Activated CD8-positive, alpha-beta T cell treated with anti-CD3 and anti-CD28 coated beads, Interleukin-2, amount 10 ng/mL, durations not matched to agents 7 days and 5 days (primary cell): Measurements from ENCODE around the gene EEIG1. TPM values are rescaled to one million over a fixed set of nuclear protein-coding genes. Genes with fewer than 3 reads are reported as not detected.

Source experiments
- ATAC-seq: fragments of 150-1000 bp; cut with Tn5 transposase; one replicate; pipeline ENCODE4 v1.10.0; 2021; ENCODE audit warnings: moderate library complexity
- CTCF ChIA-PET: fragments of 350-600 bp; sonication (Branson Sonifier 250); formaldehyde crosslinking; loops from one replicate; lab custom pipeline; 2021; ENCODE audit warnings: antibody characterized with exemption; lab: Charles Lee
- POLR2A ChIA-PET: fragments of 350-600 bp; sonication (Branson Sonifier 250); formaldehyde crosslinking; loops from one replicate; lab custom pipeline; 2021; ENCODE audit warnings: antibody characterized with exemption; lab: Charles Lee
- DNase-seq: peaks from one replicate; pipeline ENCODE4 v3.0.0-alpha.2; 2020
- H3K27ac Mint-ChIP-seq: one replicate; pipeline ENCODE4 v1.8.0; 2021; ENCODE audit warnings: mild to moderate bottlenecking, mixed read lengths
- H3K27me3 Mint-ChIP-seq: one replicate; pipeline ENCODE4 v1.8.0; 2021; ENCODE audit warnings: low read depth, mixed read lengths
- H3K36me3 Mint-ChIP-seq: one replicate; pipeline ENCODE4 v1.8.0; 2021; ENCODE audit warnings: low read depth, mixed read lengths
- H3K4me1 Mint-ChIP-seq: one replicate; pipeline ENCODE4 v1.8.0; 2021; ENCODE audit warnings: low read depth, mixed read lengths
- H3K4me3 Mint-ChIP-seq: one replicate; pipeline ENCODE4 v1.8.0; 2021; ENCODE audit warnings: mild to moderate bottlenecking, mixed read lengths
- H3K9me3 Mint-ChIP-seq: one replicate; pipeline ENCODE4 v1.8.0; 2022; ENCODE audit warnings: mixed read lengths; ENCODE audit not compliant: insufficient read depth
- total RNA-seq, 2 experiments: library from RNA; stranded (reverse); gene quantifications; one replicate each; pipeline ENCODE4 v1.2.3, GENCODE V29; 2021

The EEIG1 gene
- total RNA-seq, 2 experiments from 2014 or later: 227 to 232 TPM

GRCh38 chr9:127966416-127967150 is 14.2 kb downstream of the EEIG1 start:
- CTCF ChIA-PET: interaction anchor here (1.0 to 1.9 kb wide), 3 partner anchors 23 to 151 kb away, joined by 3 to 6 read pairs (median 4); no protein-coding TSS in a partner anchor
- Mint-ChIP-seq H3K27me3 (no peaks in the 10 kb centered on the region), H3K9me3 (no peaks in the 10 kb centered on the region), H3K36me3 (peaks cover 73% of the 10 kb centered on the region), H3K4me1 (peaks cover 97% of the 10 kb centered on the region), H3K4me3 (peak overlapping the region; percentile 8), H3K27ac (peak overlapping the region; percentile 87)
- DNase-seq (no peak), ATAC-seq (no peak)
- POLR2A ChIA-PET: interaction anchor here (0.7 to 1.3 kb wide), 3 partner anchors 10 to 14 kb away, joined by 3 to 6 read pairs (median 3); partner anchors contain the start of gene EEIG1

GRCh38 chr9:127965953-127966352 is 14.8 kb downstream of the EEIG1 start:
- Mint-ChIP-seq H3K27me3 (no peaks in the 10 kb centered on the region), H3K36me3 (peaks cover 77% of the 10 kb centered on the region), H3K4me1 (peaks cover 98% of the 10 kb centered on the region), H3K4me3 (peak overlapping the region; percentile 68), H3K9me3 (no peaks in the 10 kb centered on the region), H3K27ac (peak overlapping the region; percentile 87)
- DNase-seq: no peak
- ChIA-PET CTCF (interaction anchor here (1.0 to 3.3 kb wide), 4 partner anchors 11 to 152 kb away, joined by 3 to 18 read pairs (median 5); no protein-coding TSS in a partner anchor), POLR2A (interaction anchor here (0.8 to 1.3 kb wide), 2 partner anchors 15 to 65 kb away, joined by 3 read pairs; partner anchors contain the start of gene EEIG1)
- no peak for ATAC-seq

- Mint-ChIP-seq H3K36me3 (peaks cover 76% of the 10 kb centered on the region), H3K9me3 (no peaks in the 10 kb centered on the region), H3K27me3 (no peaks in the 10 kb centered on the region), H3K4me3 (no peak overlapping the region), H3K27ac (peak overlapping the region; percentile 63), H3K4me1 (peaks cover 98% of the 10 kb centered on the region)
- ATAC-seq: no peak
- no peak for DNase-seq
- ChIA-PET POLR2A (interaction anchor here (0.6 kb wide), 1 partner anchor 62 kb away, joined by 4 read pairs; no protein-coding TSS in a partner anchor), CTCF (interaction anchor here (1.0 to 15.0 kb wide), 6 partner anchors 8 to 71 kb away, joined by 3 to 144 read pairs (median 12); no protein-coding TSS in a partner anchor)
Observed at GRCh38 chr9:127963359-127964064, 17.3 kb downstream of the EEIG1 start.

- Mint-ChIP-seq H3K4me1 (peaks cover 96% of the 10 kb centered on the region), H3K9me3 (no peaks in the 10 kb centered on the region), H3K27me3 (no peaks in the 10 kb centered on the region), H3K27ac (peak overlapping the region; percentile 63), H3K4me3 (no peak overlapping the region), H3K36me3 (peaks cover 73% of the 10 kb centered on the region)
- ATAC-seq (no peak), DNase-seq (no peak)
- CTCF ChIA-PET: interaction anchor here (1.0 to 15.0 kb wide), 6 partner anchors 8 to 155 kb away, joined by 3 to 144 read pairs (median 12); no protein-coding TSS in a partner anchor
- POLR2A ChIA-PET: no interaction called here
Observed at GRCh38 chr9:127963041-127963358, 17.8 kb downstream of the EEIG1 start.

GRCh38 chr9:127962278-127962677 is 18.5 kb downstream of the EEIG1 start:
- no peak for DNase-seq
- Mint-ChIP-seq H3K4me3 (no peak overlapping the region), H3K4me1 (peaks cover 94% of the 10 kb centered on the region), H3K36me3 (peaks cover 74% of the 10 kb centered on the region), H3K27me3 (no peaks in the 10 kb centered on the region), H3K27ac (no peak overlapping the region), H3K9me3 (no peaks in the 10 kb centered on the region)
- ATAC-seq: no peak
- ChIA-PET POLR2A (interaction anchor here (1.0 kb wide), 1 partner anchor 73 kb away, joined by 3 read pairs; no protein-coding TSS in a partner anchor), CTCF (interaction anchor here (1.3 to 15.0 kb wide), 4 partner anchors 11 to 156 kb away, joined by 3 to 144 read pairs (median 12); no protein-coding TSS in a partner anchor)

GRCh38 chr9:127961613-127962155 is 19.1 kb downstream of the EEIG1 start:
- ChIA-PET CTCF (interaction anchor here (1.6 to 15.0 kb wide), 4 partner anchors 9 to 156 kb away, joined by 3 to 144 read pairs (median 12); no protein-coding TSS in a partner anchor), POLR2A (interaction anchor here (1.0 to 1.8 kb wide), 4 partner anchors 9 to 73 kb away, joined by 3 to 5 read pairs (median 4); no protein-coding TSS in a partner anchor)
- H3K9me3 Mint-ChIP-seq: no peaks in the 10 kb centered on the region
- peaks cover 71% of the 10 kb centered on the region for H3K36me3 Mint-ChIP-seq
- H3K4me1 Mint-ChIP-seq: peaks cover 94% of the 10 kb centered on the region
- H3K4me3 Mint-ChIP-seq: no peak overlapping the region
- H3K27ac Mint-ChIP-seq: peak overlapping the region; percentile 45
- ATAC-seq: no peak
- no peaks in the 10 kb centered on the region for H3K27me3 Mint-ChIP-seq
- no peak for DNase-seq

GRCh38 chr9:127961155-127961490 is 19.7 kb downstream of the EEIG1 start:
- Mint-ChIP-seq H3K4me3 (no peak overlapping the region), H3K9me3 (no peaks in the 10 kb centered on the region), H3K27me3 (no peaks in the 10 kb centered on the region), H3K4me1 (peaks cover 92% of the 10 kb centered on the region), H3K36me3 (peaks cover 68% of the 10 kb centered on the region), H3K27ac (peak overlapping the region; percentile 45)
- DNase-seq (no peak), ATAC-seq (no peak)
- POLR2A ChIA-PET: interaction anchor here (1.0 to 1.8 kb wide), 4 partner anchors 10 to 74 kb away, joined by 3 to 5 read pairs (median 4); no protein-coding TSS in a partner anchor
- CTCF ChIA-PET: interaction anchor here (1.1 to 15.0 kb wide), 5 partner anchors 9 to 157 kb away, joined by 3 to 144 read pairs (median 5); no protein-coding TSS in a partner anchor

GRCh38 chr9:127960410-127961154 is 20.2 kb downstream of the EEIG1 start:
- ChIA-PET CTCF (interaction anchor here (1.1 to 15.0 kb wide), 4 partner anchors 10 to 157 kb away, joined by 3 to 144 read pairs (median 12); no protein-coding TSS in a partner anchor), POLR2A (interaction anchor here (1.0 to 1.8 kb wide), 4 partner anchors 10 to 75 kb away, joined by 3 to 5 read pairs (median 4); no protein-coding TSS in a partner anchor)
- peaks cover 92% of the 10 kb centered on the region for H3K4me1 Mint-ChIP-seq
- H3K36me3 Mint-ChIP-seq: peaks cover 70% of the 10 kb centered on the region
- no peak for ATAC-seq
- DNase-seq: no peak
- no peaks in the 10 kb centered on the region for H3K9me3 Mint-ChIP-seq
- H3K27ac Mint-ChIP-seq: peak overlapping the region; percentile 65
- H3K4me3 Mint-ChIP-seq: no peak overlapping the region
- no peaks in the 10 kb centered on the region for H3K27me3 Mint-ChIP-seq

GRCh38 chr9:127959841-127960409 is 20.9 kb downstream of the EEIG1 start:
- ATAC-seq (no peak), DNase-seq (no peak)
- Mint-ChIP-seq H3K9me3 (no peaks in the 10 kb centered on the region), H3K27ac (peak overlapping the region; percentile 33), H3K27me3 (no peaks in the 10 kb centered on the region), H3K36me3 (peaks cover 69% of the 10 kb centered on the region), H3K4me1 (peaks cover 92% of the 10 kb centered on the region), H3K4me3 (no peak overlapping the region)
- ChIA-PET CTCF (interaction anchor here (1.1 to 15.0 kb wide), 4 partner anchors 18 to 158 kb away, joined by 4 to 151 read pairs (median 82); no protein-coding TSS in a partner anchor), POLR2A (interaction anchor here (1.1 to 1.8 kb wide), 4 partner anchors 11 to 75 kb away, joined by 3 to 5 read pairs (median 4); no protein-coding TSS in a partner anchor)

GRCh38 chr9:127959398-127959797 is 21.4 kb downstream of the EEIG1 start:
- ATAC-seq: no peak
- Mint-ChIP-seq H3K27me3 (no peaks in the 10 kb centered on the region), H3K9me3 (no peaks in the 10 kb centered on the region), H3K4me3 (no peak overlapping the region), H3K4me1 (peaks cover 94% of the 10 kb centered on the region), H3K36me3 (peaks cover 71% of the 10 kb centered on the region), H3K27ac (peak overlapping the region; percentile 33)
- CTCF ChIA-PET: interaction anchor here (6.4 to 15.0 kb wide), 2 partner anchors 17 to 77 kb away, joined by 144 to 151 read pairs; no protein-coding TSS in a partner anchor
- no peak for DNase-seq
- POLR2A ChIA-PET: interaction anchor here (1.4 kb wide), 1 partner anchor 16 kb away, joined by 3 read pairs; no protein-coding TSS in a partner anchor
